Raji (cell line): ENCODE measurements around the gene RABEP2.

Source experiments
- POLR2A ChIP-seq: IDR thresholded peaks from 2 replicates; pipeline ENCODE4 v1.6.1; 2011; ENCODE audit warnings: low read depth, low read length, control low read depth; ENCODE audit not compliant: insufficient read depth

Gene RABEP2

GRCh38 chr16:28858421-28858820 lies 66.6 kb downstream of the RABEP2 start:
- no peak for TF ChIP-seq POLR2A
